Measurements from ENCODE around the gene ROCK2. TPM values are rescaled to one million over a fixed set of nuclear protein-coding genes. Genes with fewer than 3 reads are reported as not detected.

ROCK2 gene
- total and polyA plus RNA-seq, 2 of the 13 experiments (the other 11 are each of a cell fraction or from before 2014, with no cell fraction given): 38.1 to 119 TPM

GRCh38 chr2:11344342-11344955 lies at the start of gene ROCK2 (continued):
- TF ChIP-seq RNF219 (CRISPR knock-in tag; IDR thresholded peaks at IDR 0.05) (no peak; the same call in 1 of the 2 replicates), TBX2 (CRISPR knock-in tag; IDR thresholded peaks at IDR 0.05; ENCODE audit: borderline replicate concordance) (peak; percentile 60), FOXM1 (CRISPR knock-in tag; IDR thresholded peaks at IDR 0.05) (no peak), ZNF280D (CRISPR knock-in tag; IDR thresholded peaks at IDR 0.05) (no peak), ZBTB3 (CRISPR knock-in tag; IDR thresholded peaks at IDR 0.05; ENCODE audit: borderline replicate concordance, low read depth) (no peak), ZC3H4 (CRISPR knock-in tag; IDR thresholded peaks at IDR 0.05; ENCODE audit: borderline replicate concordance) (peak; percentile 83; the same call in 1 of the 2 replicates), RFX3 (CRISPR knock-in tag; IDR thresholded peaks at IDR 0.05) (no peak), CCAR2 (optimal IDR thresholded peaks at IDR 0.05; ENCODE audit: low read depth, low read length) (no peak), ZNF362 (CRISPR knock-in tag; IDR thresholded peaks at IDR 0.05; ENCODE audit: borderline replicate concordance) (no peak), HINFP (CRISPR knock-in tag; IDR thresholded peaks at IDR 0.05; ENCODE audit: low read depth) (no peak), PLRG1 (conservative IDR thresholded peaks at IDR 0.05) (no peak), SP5 (CRISPR knock-in tag; IDR thresholded peaks at IDR 0.05; ENCODE audit: borderline replicate concordance, low read depth) (peak; percentile 85), E2F5 (CRISPR knock-in tag; conservative IDR thresholded peaks at IDR 0.05) (peak; percentile 49; the same call in 1 of the 2 replicates), ETV6 (CRISPR knock-in tag; conservative IDR thresholded peaks at IDR 0.05) (no peak; the same call in 1 of the 2 replicates), DDIT3 (CRISPR knock-in tag; IDR thresholded peaks at IDR 0.05) (no peak), ZNF563 (CRISPR knock-in tag; IDR thresholded peaks at IDR 0.05) (no peak), NFRKB (IDR thresholded peaks at IDR 0.05) (no peak), RBM39 (IDR thresholded peaks at IDR 0.05; ENCODE audit: low read depth, low read length, poor library complexity, severe bottlenecking) (no peak)

Measured in HepG2 (cell line).